Measurements from ENCODE around the gene CCDC33.

The CCDC33 gene

GRCh38 chr15:74311734-74312444, 75.8 kb downstream of the CCDC33 start:
- H3K4me3 ChIP-seq (ENCODE audit: low read depth, low read length), result no peak overlapping the region
- no peak for DNase-seq (ENCODE audit: low read depth)
- peak; percentile 76 for TF ChIP-seq CTCF (IDR thresholded peaks at IDR 0.05; ENCODE audit: low read depth, low read length, missing control alignments)
- in situ Hi-C loops (cut with HindIII; ENCODE audit: low sequenced_read_pairs), result loop anchor here (25.0 kb wide), 1 partner anchor 325 kb away; the partner anchor contains the start of genes PML and STOML1

- no peak for DNase-seq (ENCODE audit: low read depth)
- no peak overlapping the region for H3K4me3 ChIP-seq (ENCODE audit: low read depth, low read length)
- no peak for TF ChIP-seq CTCF (IDR thresholded peaks at IDR 0.05; ENCODE audit: low read depth, low read length, missing control alignments)
- in situ Hi-C loops (cut with HindIII; ENCODE audit: low sequenced_read_pairs), result loop anchor here (25.0 kb wide), 1 partner anchor 325 kb away; the partner anchor contains the start of genes PML and STOML1
Measured at GRCh38 chr15:74312445-74313007, 76.4 kb downstream of the CCDC33 start.

- H3K4me3 ChIP-seq (ENCODE audit: low read depth, low read length), result no peak overlapping the region
- DNase-seq (ENCODE audit: low read depth), result no peak
- in situ Hi-C loops (cut with HindIII; ENCODE audit: low sequenced_read_pairs), result loop anchor here (25.0 kb wide), 1 partner anchor 327 kb away; the partner anchor contains the start of genes PML and STOML1
- no peak for TF ChIP-seq CTCF (IDR thresholded peaks at IDR 0.05; ENCODE audit: low read depth, low read length, missing control alignments)
Measured at GRCh38 chr15:74313889-74314288, 77.8 kb downstream of the CCDC33 start.

- in situ Hi-C loops (cut with HindIII; ENCODE audit: low sequenced_read_pairs), result loop anchor here (25.0 kb wide), 1 partner anchor 328 kb away; the partner anchor contains the start of genes PML and STOML1
- no peak for TF ChIP-seq CTCF (IDR thresholded peaks at IDR 0.05; ENCODE audit: low read depth, low read length, missing control alignments)
- peak; percentile 41 for DNase-seq (ENCODE audit: low read depth)
- no peak overlapping the region for H3K4me3 ChIP-seq (ENCODE audit: low read depth, low read length)
Measured at GRCh38 chr15:74314795-74315438, 78.8 kb downstream of the CCDC33 start.

- no peak for TF ChIP-seq CTCF (IDR thresholded peaks at IDR 0.05; ENCODE audit: low read depth, low read length, missing control alignments)
- no peak overlapping the region for H3K4me3 ChIP-seq (ENCODE audit: low read depth, low read length)
- in situ Hi-C loops (cut with HindIII; ENCODE audit: low sequenced_read_pairs), result loop anchor here (25.0 kb wide), 1 partner anchor 328 kb away; the partner anchor contains the start of genes PML and STOML1
- DNase-seq (ENCODE audit: low read depth), result no peak
Measured at GRCh38 chr15:74315626-74316025, 79.5 kb downstream of the CCDC33 start.

- in situ Hi-C loops (cut with HindIII; ENCODE audit: low sequenced_read_pairs), result loop anchor here (25.0 kb wide), 1 partner anchor 329 kb away; the partner anchor contains the start of genes PML and STOML1
- no peak overlapping the region for H3K4me3 ChIP-seq (ENCODE audit: low read depth, low read length)
- TF ChIP-seq CTCF (IDR thresholded peaks at IDR 0.05; ENCODE audit: low read depth, low read length, missing control alignments), result no peak
- DNase-seq (ENCODE audit: low read depth), result no peak
Measured at GRCh38 chr15:74316141-74316540, 80.0 kb downstream of the CCDC33 start.

Data from astrocyte of the cerebellum (primary cell).